Measurements from ENCODE around the gene RHBDD1.

Gene RHBDD1, protein sequence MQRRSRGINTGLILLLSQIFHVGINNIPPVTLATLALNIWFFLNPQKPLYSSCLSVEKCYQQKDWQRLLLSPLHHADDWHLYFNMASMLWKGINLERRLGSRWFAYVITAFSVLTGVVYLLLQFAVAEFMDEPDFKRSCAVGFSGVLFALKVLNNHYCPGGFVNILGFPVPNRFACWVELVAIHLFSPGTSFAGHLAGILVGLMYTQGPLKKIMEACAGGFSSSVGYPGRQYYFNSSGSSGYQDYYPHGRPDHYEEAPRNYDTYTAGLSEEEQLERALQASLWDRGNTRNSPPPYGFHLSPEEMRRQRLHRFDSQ

DNA sequence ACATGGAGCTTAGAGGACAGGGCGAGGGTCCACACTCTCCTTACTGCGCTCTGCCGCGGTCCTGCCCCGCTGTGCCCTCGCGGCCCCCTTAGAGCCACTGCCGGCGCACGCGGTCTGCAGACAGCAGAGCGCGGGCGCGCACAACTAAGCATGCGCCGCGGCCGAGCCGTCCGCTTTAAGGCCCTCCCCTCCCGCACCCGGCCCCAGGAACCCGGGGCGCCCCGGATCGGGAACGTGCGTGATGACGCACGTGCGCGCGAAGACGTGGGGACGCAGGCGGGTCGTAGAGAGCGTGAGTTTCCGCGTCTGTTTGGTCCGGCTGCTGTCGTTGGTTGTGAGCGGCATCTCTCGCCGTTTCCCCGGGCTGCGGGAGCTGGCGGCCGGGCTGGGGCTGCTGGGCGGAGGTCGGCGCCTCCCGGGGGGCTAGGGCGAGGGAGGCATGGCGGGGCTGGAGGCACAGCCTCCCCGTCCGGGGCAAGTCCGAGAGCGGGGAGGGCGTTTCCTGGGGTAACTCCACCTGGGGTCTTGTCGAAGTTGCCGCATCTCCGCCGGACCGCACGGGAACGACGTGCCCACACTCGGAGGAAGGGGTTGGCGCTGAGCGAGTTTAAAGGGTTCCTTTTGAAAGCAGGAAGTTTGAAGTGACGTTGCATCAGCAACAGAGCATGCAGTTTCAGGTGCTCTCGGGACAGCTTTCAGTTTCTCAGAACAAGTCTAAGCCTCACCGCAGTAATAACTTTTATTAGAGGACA lies at the start of gene RHBDD1:
TSS of gene RHBDD1 (plus strand) at position 259 of the 752 bp plus-strand sequence. CDS start 28,640 bp downstream, outside the sequence.
- peak; percentile 94 for DNase-seq

DNA sequence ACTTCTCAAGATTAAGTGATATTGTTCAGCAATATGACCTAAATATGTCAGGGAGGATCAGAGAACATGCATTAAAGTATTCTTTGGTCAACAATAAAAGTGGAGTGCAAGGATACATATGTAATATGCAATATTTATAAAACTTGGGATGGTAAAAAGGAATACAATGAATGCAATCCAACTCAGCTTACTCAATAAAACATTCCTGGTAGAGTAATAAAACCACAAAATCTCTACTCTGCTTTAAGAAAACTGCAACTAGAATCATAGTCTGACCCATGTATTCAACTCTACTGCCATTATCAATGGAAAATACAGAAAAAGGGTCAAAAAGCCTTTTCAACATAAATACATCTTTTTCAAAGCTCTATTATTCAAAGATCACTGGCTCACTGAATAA lies 47.8 kb upstream of the RHBDD1 start:
- no peak for DNase-seq

DNA sequence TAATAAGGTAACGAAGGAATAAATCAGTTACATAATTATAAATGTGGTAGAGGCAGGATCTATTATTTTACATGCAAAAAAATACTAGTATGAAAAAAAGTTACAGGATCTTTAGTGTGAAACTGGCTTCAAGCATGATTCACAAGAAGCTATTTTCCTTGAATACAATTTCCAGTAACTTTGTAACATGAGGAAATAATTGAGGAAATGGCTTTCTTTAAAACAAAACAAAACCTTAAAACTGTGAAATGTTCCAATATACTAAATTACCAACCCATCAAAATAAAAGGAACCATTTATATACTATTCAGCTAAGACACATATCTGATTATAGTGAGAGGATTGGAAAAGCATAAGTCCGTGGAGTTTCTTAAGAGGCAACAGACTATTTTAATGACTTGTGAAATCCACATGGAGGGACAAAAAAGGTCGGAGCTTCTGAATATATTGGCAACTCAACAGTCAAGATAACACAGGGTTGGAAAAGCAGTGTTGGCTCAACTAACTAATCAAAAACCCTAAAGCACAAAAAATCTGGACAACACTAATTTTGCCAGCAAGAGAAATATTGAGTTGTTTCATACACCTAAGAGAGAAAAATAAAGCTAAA lies 46.9 kb upstream of the RHBDD1 start:
- DNase-seq = no peak

DNA sequence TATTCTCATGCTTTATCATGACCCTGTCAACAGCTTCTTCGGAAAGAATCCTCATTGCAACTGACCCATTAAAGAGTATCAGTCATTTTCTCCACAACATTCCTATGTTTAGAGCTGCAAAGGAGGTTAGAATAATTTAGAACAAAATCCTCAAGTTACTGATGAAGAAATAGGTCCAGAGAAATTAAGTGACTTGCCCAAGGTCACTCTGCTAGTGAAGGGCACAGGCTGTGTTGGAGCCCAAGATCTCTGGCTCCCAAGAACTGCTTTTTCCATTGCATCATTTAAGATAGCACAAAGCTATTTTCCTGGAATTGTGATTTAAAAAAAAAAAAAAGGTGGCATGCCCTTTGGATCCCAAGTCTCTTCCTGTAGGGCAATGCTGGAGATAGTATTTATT lies 45.8 kb upstream of the RHBDD1 start:
- DNase-seq = no peak

DNA sequence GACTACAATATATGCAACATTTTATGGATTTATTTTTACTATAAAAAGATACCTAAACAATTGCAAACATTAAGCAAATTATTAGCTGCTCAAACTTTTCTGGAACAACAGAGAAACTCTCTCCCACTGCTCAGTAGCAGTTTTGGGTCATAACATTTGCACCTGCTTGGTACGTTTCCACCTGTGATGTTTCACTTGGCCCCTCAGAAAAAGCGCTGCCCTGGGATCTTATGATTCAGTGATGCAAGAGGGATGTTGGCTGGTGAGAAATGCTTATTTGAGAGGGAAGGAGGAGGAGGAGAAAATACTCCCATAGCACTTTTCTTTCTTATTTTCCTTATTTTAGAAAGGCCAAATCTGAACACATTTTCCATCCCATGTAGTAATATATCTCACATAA lies 45.4 kb upstream of the RHBDD1 start:
- no peak for DNase-seq

DNA sequence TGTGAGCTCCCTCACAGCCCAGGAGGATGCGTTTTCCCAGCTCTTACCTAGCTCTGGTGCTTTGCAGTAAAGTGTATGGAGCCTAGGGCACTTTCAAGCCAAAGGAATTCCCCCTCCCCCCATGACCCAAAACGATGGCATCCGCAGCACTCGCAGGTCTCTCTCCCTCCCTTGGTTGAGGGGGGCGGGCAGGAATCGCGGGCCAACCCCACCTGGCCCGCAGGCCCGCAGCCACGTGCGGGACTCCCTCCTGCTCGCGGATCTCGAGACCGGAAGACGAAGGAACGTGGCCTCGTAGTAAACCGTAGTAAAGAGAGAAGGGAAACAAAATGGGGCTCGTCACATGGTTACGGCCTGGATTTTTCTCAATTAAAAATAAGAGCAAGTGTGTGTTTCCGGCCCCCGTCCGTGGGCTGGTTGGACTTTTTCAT lies 44.8 kb upstream of the RHBDD1 start:
- no peak for DNase-seq

DNA sequence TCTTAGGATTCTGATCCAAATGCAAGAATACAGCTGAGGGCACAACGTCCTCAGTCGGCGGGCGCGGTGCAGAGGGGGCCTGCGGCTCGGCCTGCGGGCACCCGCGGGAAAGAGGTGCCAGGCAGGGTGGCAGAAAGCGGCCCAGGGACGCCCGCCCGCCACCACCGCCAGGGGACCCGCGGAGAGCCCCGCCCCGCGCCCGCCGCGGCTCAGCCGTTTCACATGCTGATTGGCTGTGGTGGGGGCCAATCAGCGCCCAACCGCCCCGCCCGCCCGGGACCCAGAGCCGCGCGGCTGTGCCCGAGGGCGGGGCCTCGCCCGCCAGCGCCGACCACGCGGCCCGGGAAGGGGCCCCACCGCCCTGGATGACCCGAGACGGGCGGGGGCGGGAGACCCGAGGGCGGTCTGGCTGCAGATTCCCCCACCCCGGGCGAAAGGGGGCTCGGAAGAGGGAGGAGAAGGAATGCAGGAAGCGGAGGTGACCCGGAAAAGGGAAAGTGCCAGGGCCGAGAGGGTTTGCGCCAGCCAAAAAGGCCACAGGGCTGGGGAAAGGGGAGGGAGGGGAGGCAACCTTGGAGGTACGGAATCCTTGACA lies 44.3 kb upstream of the RHBDD1 start:
- peak; percentile 85 for DNase-seq

DNA sequence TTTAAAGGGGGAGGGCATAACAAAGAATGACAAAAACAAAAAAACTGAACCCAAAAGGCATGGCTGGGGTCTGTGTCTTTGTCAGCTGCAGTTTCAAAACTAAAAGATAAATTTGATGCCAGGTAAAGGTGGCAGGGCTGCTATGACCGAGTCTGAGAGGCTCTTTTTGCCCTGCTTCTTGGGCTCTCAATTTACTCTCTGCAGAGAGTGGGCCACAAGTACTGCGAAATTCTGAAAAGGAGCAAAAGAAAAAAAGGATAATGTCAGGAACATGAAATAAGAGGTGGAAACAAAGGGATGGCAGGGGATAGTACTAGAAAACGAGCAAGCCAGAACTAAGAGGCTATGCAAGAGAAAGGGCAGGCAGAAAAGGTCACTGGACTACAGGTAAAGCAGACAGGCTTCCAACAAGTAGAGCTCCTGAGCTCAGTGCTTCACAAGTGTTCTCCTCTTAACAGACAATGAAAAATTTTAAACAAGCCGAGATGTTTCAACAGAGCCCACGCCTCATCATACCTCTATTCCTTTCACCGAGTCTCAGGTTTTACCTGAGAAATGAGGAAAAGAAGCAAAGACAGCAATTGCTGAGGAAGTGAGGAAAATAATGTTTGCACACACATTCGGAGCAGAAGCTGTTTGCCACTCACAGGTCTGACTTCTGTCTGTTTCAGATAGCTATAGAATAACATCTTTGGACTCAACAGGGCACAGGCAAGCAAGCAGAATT lies 43.5 kb upstream of the RHBDD1 start:
- DNase-seq = no peak

DNA sequence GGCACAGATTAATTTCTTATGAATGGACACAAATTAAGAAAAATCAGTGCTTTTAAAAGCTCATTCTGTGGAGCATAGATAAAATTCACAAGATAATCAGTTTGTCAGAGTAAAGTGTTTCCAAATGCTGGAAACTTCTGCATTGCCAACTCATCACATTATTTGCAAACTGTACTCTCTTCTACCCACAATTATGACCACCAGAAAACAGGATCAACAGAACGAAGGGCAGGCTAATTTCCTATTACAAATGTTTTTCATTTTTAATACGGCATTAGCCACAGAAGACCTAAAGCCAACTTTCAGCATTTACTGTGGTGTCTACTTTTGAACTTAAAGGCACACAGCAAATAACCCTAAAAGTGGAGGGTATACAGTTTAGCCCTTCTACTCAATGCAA lies 42.2 kb upstream of the RHBDD1 start:
- DNase-seq = no peak

DNA sequence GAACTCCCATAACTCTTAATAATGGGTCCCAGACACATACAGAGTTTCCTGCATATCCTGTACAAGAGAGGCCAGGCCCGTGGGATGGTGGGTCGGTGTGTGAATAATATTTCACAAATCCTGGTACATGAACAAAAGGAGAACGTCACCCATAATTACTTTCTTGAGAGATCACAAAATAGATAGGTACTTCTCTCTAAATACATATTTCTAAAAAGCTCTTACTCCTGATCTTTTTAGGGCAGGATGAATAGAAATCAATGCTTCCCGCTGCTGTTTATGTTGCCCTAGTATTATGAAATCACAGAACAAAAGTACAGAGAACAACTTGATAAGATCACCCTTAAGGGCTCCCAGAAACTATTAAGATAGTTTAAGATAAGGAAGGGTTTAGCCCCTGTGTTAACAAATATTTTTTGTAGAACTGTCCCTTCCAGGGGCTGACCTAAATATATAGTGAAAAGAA lies 41.6 kb upstream of the RHBDD1 start:
- DNase-seq = no peak

DNA sequence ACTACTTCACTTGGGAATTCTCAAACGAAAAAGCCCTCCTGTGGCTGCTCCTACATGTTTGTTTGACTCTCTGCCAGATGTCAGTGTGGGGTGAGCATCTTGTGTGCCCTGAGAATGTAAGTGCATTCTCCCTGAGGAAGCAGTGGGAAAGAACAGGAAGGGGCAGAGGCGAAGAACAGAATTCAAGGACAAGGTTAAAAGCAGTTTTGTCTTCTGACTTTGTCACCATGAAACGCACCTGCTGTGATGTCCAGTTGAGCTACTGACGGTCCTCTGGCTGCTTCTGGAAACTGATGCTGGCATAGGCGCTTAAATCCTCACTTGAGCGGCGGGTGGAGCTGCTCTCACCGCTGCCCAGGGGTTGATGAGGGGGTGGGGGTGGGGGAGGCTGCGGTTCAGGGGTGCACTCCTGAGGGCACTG lies 41.1 kb upstream of the RHBDD1 start:
- DNase-seq = no peak

DNA sequence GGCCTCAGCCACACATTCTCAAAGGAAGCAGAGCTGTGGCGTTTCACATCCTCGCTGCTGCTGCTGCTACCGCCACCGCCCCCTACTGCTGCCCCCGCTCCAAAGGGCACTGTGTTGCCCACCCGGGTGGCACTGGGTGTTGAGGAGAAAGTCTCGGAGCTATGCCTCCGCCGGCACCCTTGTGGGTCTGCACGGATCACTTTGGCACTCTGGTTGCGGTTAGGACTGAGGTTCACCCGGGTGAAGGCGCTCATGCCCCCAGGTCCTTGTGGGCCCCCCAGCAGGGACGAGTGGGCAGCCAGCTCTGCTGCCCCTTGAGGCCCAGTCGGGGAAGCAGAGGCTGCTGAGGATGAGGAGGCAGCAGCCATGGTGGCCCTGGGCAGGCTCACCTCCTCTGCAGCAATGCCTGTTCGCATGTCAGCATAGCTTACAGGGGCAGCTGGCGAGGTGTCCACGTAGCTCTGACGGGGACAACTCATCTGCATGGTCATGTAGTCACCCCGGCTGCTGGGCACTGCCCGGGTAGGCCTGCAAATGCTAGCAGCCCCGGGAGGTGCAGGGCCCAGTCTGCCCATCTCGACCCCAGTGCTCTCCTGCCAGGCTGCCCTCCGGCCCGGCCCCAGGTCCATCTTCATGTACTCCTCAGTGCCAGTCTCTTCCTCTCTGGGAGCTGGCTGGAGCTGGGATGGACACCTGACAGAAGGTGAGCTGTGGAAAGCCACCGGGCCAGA lies 40.4 kb upstream of the RHBDD1 start:
- no peak for DNase-seq

DNA sequence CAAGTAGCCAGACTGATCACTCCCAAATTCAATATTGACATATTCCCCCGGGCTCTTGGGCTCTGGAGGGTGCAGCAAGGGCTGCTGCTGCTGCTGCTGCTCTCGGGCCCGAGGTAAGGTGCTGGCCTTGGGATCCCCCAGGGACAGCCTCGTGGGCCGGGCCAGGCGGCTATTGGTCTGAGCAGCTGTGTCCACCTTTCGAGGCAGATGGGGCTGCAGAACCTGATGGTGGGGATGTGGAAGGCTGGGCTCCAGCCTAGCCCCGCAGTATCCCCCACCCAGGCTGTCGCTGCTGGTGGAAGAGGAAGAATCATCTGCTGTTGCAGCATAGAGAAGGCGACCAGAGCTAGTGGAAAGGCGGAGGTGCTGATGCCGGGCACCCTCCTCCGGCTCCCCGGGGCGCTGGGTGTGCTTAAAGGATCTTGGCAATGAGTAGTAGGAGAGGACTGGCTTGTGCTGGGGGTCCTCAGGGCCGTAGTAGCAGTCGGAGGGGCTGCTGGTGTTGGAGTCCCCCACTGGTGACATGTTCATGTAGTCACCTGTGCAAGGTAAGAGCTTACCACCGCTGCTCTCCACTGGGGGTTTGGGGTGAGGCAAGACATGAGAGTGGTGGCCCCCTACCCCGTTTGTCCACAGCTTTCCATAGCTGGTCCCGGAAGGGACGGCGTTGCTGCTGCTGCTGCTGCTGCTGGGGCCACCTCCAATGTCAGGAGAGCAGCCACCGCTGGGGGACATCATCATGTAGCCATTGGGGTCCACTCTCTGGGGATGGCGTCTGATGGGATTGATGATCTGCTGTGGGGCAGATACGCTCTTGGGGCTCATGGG lies 39.6 kb upstream of the RHBDD1 start:
- no peak for DNase-seq

DNA sequence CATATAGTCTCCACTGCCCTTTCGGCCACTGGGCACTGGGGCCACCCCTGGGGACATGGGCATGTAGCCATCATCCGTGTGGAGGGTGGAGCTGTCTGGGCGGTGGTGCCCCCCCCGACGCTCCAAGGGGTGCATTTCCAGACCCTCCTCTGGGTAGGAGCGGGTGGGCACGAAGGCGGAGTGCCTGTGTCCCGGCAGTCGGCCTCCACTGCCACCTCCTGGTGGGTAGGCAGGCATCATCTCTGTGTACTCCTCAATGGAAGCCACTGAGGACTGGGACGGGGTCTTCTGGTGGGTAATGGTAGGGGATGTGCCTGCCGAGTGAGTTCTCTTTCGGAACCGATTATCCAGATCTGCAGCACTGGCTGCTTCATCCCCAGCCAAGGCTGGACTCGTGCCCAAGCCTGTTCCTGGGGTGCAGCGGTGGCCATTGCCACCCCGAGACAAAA lies 39.0 kb upstream of the RHBDD1 start:
- DNase-seq = no peak

DNA sequence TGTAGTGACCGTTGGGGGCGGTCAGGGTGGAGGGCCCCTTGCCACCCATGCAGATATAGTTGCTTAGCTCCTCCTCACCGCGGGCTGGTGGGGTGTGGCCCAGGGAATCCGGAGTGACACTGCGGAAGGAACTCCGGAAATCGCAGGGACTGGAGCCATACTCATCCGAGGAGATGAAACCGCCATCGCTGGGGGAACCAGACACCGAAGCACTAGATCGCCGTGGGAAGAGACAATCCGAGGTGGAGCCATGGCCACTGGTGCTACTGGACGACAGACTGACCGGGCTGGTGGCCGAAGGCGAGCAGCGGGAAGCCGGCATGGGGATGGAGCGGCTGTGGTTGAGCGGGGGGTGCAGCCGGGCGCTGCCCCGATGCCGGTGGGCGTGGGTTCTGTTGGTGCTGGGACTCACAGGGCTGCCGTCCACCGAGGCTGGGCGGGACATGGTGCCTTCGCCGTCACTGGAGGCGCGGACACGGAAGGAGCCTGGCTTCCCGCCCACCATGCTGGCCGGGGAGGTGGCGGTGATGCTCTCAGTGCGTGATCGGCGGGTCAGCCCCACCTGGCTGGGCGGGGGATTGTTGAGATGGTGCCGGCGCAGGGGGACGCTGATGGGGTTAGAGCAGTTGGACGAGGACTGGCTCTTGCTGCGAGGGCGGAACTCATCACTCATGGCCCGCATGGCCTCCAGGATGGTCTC lies 38.4 kb upstream of the RHBDD1 start:
- no peak for DNase-seq

DNA sequence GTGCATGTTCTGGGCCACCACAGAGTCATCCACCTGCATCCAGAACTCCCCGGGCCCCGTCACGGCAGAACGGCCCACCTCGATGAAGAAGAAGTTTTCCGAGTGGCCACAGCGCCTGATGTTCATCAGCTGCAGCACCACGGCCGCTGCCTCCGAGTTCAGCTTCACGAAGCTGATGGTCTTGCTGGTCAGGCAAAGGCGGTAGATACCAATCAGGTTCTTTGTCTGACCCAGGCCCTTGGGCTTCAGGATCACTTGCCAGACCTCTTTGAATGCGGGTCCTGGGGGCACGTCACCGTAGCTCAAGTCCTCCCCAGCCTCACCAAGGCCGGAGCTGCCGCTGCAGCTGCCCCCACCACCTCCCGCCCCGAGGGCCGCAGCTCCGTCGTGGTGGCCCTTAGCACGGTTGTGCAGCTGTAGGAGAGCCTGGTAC lies 37.8 kb upstream of the RHBDD1 start:
- no peak for DNase-seq

DNA sequence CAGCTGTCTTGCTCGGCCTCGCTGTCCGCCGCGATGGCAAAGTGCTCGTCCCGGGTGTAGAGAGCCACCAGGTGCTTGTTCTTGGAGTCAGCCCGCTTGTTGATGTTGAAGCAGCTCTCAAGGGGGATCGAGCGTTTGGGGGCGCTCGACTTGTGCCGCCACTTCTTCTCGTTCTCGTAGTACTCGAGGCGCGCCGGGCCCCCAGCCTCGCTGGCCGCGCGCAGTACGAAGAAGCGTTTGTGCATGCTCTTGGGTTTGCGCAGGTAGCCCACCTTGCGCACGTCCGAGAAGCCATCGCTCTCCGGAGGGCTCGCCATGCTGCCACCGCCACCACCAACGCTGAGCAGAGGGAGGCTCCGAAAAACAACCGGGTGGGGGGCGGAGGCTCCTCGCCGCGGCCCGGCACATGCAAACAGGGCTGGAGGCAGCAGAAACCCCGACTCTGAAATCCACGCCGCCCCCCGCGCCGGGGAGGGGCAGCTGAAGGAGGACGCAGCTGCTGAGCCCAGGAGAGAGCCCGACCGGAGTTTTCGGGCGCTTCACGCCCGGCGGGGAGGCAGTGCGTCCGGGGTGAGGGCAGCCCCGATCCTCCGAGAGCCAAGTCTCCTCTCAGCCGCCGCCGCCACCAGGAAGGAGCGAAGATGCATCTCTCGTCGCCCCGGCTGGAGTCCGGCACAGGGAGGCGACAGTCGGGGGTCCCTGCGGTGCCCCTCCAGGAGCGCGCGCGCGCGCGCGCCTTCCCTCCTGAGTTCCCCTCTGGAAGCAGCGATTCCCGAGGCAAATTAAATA lies 37.2 kb upstream of the RHBDD1 start:
- no peak for DNase-seq

DNA sequence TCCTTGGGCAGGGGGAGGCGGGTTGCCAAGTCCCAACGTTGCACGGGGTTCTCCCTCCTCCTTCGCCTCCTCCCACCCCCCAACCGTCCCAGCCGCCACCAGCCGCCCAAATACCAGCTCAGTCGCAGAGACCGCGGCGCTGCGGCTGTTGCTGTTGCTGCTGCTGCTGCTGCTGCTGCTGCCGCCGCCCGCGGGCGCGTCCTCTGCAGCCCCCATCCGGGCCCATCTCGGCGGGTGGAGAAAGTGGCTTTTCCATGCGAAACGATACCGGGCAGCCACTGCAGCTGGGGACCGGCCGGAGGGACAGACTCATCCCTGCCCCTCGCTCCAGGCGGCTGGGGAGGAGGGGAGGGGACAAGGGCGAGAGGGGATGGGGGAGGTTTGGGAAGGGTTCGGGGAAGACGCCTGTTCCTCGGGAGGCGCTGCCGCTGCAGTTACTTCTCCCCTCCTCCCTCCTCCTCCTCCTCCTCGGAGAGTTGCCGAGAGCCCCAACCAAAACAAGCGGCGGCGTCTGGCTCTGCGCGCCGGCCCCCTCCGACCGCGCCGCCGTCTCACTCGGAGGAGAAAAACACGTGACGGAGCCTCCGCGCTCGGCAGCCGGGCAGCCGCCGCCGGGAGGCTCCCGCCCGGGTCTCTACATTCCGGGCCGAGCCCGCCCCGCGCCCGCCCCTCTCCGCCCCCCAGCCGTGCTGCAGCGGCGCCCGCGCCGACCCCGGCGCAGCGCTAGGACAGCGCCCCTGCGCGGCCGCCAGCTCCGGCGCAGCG lies 36.5 kb upstream of the RHBDD1 start, which contains the start of gene IRS1:
TSS of gene IRS1 (minus strand) at position 610 of the 765 bp plus-strand sequence. CDS start 1,082 bp downstream, outside the sequence.
- DNase-seq = peak; percentile 47
